HG03097 (cell line): ENCODE data around the gene XRRA1.
A peak's percentile ranks its signal among the peaks of the same experiment; 100 is the strongest.

ENCODE experiments used
- ATAC-seq: cut with Tn5 transposase; IDR thresholded peaks from one replicate; pipeline ENCODE4 v1.9.1; 2021; ENCODE audit not compliant: unreplicated experiment, low FRiP score

Gene XRRA1

GRCh38 chr11:74951226-74951625, 2.3 kb upstream of the XRRA1 start:
- ATAC-seq = no peak

GRCh38 chr11:74950374-74950969, 1.6 kb upstream of the XRRA1 start:
- ATAC-seq = no peak

GRCh38 chr11:74949753-74950137, 854 bp upstream of the XRRA1 start:
- ATAC-seq = no peak

DNA sequence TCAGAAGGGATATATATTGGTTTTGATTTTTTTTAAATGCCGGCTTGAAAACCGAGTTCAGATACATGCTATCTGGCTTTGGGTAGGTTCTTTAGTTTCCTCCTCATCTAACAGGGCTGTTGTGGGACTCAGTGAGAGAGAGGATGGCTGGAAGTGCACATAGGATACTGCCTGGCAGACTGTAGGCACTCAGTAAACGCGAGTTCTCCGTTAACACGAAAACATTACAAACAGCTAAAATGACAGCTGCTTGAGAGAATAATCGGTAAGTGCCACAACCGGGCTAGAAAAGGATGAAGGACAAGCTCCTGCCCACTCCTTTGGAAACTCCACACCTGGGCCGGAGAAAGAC, 369 bp downstream of the XRRA1 start:
- ATAC-seq = peak; percentile 8

DNA sequence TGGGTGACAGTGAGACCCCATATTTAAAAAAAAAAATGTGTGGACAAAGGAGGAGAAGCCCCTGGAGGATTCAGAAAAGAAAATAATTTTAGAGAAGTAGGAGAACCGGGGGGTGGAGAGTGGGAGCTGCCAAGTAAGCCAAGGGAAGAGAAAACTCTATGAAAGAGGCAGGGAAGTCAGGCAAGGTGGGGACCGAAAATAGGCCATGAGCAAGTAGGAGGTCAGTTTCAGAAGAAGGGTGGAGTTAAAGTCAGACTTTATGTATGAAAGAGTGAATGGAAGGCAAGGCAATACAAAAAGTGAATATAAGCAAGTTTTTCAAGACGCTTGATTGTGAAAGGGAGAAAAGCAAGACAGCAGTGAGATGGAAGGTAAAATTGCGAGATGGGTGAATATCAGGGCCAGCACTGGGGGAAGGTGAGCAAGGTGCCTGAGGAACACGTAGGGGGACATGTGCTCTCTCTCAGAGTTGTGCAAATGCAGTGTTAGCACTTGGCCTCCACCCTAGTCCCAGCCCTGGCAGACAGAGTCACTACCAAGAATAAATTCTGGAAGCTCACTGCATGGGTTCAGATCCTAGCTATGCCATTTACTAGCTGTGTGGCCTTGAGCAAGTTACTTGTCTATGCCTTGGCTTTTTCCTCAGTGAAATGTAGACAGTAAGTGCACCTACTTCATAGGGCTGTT, 6.7 kb downstream of the XRRA1 start:
- ATAC-seq = no peak

DNA sequence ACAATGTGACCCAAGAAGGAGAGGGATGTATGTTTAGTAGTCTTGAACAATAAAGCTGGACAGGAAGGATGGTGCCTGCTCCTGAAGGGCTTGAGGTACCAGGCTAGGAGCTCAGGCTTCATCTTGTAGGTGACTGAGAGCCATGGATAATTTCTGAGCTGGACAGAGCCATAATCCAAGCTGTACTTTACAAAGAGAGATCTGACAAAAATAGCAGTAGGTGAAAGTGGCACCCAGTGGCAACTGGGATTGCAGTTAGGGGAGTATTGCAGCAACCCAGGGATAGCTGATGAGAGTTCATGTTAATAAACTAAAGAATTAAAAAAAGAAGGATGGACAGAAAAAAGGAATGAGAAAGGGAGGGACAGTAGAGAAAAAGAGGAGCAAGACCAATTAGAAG, 7.4 kb downstream of the XRRA1 start:
- ATAC-seq = no peak

DNA sequence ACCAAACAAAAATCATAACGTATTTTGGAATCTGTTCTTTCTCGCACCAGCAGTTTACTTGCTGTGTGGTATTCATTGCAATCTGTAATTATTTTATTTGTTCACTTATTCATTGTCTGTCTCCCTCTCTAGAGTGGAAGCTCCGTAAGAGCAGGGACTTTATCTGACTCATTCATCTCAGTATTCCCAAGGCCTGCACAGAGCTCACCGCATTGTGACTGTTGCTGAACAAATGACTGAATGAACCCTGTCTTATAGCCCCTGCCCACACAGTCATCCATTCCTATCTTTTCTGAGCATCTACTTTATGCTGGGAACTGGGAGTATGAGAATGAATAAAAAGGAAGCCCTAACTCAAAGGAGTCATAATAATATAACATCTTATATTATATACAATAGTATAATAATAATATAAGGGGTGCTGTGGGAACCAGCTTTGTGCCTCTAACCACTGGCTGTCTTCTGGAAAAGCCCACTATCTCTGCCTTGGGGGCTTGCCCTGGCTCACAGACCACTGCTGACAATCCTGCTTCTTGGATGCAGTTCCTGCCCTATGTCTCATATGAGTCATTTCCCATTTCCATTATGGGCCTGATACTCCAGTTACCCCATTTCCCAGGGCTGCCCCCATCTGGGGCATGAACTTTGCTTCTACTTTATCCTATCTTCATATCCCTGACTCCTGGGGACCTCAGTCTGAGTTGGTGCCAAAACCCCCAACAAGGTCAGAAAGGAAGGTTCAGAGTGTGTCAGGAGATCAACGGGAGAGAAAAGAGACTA, 11.0 kb downstream of the XRRA1 start:
- ATAC-seq = no peak

- ATAC-seq = no peak
These were observed 11.9 kb downstream of the XRRA1 start for GRCh38 chr11:74936976-74937375.

- ATAC-seq = no peak
These were observed 12.8 kb downstream of the XRRA1 start for GRCh38 chr11:74936087-74936486.

GRCh38 chr11:74935285-74935684, 13.6 kb downstream of the XRRA1 start:
- no peak for ATAC-seq

- ATAC-seq = no peak
These were observed 15.1 kb downstream of the XRRA1 start for GRCh38 chr11:74933765-74934164.

GRCh38 chr11:74932797-74933196, 16.1 kb downstream of the XRRA1 start:
- ATAC-seq = no peak

DNA sequence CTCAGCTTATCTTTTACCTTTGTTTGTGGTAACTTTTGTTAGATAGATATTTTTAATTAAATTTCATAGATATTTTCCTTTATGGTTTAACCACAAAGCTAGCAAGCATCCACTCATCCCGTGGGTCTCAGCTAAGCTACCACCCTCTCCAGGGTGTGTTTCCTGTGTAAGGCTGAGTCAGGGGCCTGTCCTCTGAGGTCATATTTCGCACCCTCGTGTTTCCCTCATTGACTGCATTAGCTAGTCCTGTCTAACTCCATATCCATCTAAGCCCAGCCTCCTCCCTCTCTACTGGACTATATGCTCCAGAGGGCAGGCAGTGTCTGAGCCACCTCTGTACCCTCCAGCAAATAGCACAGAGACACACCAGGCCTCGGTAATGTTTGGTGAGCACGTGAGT, 16.7 kb downstream of the XRRA1 start:
- no peak for ATAC-seq

DNA sequence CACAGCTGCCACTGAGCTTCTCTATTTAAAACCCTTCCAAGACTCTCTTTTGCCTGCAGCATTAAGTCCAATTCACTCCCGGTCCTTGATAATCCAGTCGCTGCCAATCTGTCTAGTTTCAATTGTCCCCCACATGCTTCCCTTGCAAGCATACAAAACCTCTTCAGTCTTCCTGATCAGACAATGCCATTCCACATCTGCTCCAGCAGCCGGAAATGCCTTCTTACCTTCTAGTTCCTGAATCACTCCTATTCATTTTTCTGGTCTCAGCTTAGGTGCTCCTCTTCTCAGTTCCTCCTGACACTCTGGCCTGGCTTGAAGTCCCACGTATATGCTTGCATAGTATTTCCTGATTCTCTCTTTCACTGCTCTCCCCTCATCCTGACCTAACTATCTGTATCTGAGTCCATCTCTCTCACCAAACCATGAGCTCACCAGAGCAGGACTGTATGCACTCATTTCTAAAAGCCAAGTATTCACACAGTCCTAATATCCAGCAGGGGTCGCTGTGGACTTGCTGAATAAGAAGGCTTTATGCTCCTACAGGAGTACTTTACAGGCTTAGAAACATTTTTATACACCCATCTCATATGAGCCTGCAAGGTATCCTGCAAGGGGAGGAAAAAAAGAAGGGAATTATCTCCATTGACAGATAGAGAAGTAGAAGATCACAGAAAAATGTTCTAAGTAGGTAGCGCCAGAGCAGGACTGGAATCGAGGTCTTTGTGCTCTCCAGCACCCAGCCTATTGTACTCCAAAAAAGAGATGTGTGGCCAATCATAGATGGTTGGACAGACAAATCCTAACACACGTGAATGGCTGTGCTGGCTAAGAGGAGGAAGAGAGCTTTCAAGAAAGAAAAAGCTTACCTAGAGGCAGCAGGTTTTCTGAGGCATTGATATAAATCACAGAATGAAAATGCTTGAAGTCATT, 19.2 kb downstream of the XRRA1 start:
- ATAC-seq = peak; percentile 61

DNA sequence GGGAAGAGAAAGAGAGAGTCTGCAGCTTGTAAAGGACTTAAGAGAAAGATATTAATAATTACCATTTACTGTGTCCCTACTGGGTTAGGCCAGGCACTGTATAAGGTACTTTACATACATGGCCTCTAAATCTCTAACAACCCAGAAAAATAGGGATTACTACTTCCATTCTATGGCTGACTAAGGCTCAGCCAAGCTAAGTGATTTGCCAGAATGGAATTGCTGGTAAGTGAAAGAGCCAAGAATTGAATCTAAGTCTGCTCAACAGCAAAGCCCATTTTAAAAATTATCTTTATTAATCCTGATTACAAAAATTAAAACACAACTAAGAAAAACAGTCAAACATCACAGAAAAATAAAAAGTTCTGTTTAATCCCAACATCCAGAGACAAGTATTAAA, 21.4 kb downstream of the XRRA1 start:
- ATAC-seq = no peak

- ATAC-seq = no peak
These were observed 22.4 kb downstream of the XRRA1 start for GRCh38 chr11:74926304-74927030.

GRCh38 chr11:74925281-74925680, 23.6 kb downstream of the XRRA1 start:
- ATAC-seq = no peak

GRCh38 chr11:74923125-74923524, 25.8 kb downstream of the XRRA1 start:
- no peak for ATAC-seq

DNA sequence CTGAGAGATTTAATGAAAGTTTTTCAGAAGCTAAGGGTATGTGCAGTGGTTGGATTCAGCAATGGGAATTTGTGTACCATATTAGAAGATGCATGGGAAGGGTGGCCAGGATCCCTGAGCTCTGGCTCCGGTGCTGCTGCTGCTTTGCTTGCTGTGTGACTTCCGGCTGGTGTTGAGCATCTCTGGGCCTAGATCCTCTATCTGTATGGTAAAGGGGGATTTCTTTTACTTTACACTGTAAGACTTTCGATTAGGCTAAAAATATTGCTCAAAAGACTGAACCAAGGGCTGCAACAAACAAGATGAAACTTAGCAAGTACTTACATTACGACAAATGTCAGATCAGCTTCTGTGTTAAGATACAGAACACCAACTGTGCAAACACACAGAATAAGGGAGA, 39.1 kb downstream of the XRRA1 start:
- no peak for ATAC-seq

DNA sequence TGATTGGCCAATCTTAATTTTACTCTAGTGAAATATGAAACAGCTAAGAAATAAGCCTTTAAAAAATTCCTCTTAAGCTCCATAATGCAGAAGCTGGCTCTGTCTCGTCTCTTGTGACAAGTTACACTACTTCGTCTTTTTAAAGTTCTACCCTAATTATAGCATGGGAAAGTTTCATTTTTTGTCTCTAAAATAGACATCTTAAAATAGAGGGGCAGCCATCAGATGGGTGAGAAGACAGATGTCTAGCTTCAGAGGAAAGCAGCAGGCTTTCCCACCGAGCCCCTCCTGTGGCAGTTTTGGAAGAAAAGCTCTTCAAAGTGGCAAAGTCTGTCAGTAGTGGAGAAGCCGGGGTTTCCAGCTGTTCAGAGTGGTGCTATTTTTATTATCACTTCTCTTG, 39.5 kb downstream of the XRRA1 start:
- ATAC-seq = no peak
